ENCODE measurements around the gene MC2R. TPM values are rescaled to one million over a fixed set of nuclear protein-coding genes. Genes with fewer than 3 reads are reported as not detected.

Gene MC2R
- total and polyA plus RNA-seq, 2 of the 8 experiments (the other 6 are each of a cell fraction or from before 2014, with no cell fraction given), result not detected

GRCh38 chr18:13910986-13911385 lies 4.3 kb downstream of the MC2R start:
- H3K56ac ChIP-seq (replicated peaks; ENCODE audit: insufficient read length, low read depth, low read length), result no peak overlapping the region
- ChIA-PET CTCF (ENCODE audit: partially characterized antibody) (interaction anchor here (0.5 to 2.0 kb wide), 10 partner anchors 10 to 295 kb away, joined by 3 to 6 read pairs (median 4); no protein-coding TSS in a partner anchor), POLR2A (ENCODE audit: partially characterized antibody) (no interaction called here)
- 93% methylated on average over 6 of the region's 6 CpGs; no CpG with 5 or more reads in 1 of the 2 experiments for WGBS, 2 experiments (ENCODE audit: extremely low coverage in 1 of 2, insufficient coverage in 1 of 2, insufficient read length in 1 of 2, insufficient replicate concordance in 2 of 2, low coverage in 1 of 2, low lambda C conversion rate in 2 of 2, missing lambda C conversion rate in 1 of 2)
- no peak overlapping the region for H2BK5ac ChIP-seq (ENCODE audit: low read depth, low read length)
- H3K4me3 ChIP-seq (ENCODE audit: extremely low read depth in 1 of 4, insufficient read depth in 2 of 4, low read depth in 3 of 4, low read length in 4 of 4), result no peak overlapping the region
- no peak overlapping the region for H4K8ac ChIP-seq (ENCODE audit: extremely low read depth, insufficient read depth, low read length)
- H2BK15ac ChIP-seq (ENCODE audit: low read length), result no peak overlapping the region
- H3K18ac ChIP-seq (ENCODE audit: extremely low read depth, low read length), result no peak overlapping the region
- no peaks in the 10 kb centered on the region for H3K9me3 ChIP-seq (ENCODE audit: insufficient read depth in 2 of 2, low read depth in 1 of 2, low read length in 1 of 2)
- no peak overlapping the region for H2AFZ ChIP-seq (ENCODE audit: low read length)
- H3K27ac ChIP-seq (ENCODE audit: low read depth, low read length), result no peak overlapping the region
- no peak overlapping the region for H3K23ac ChIP-seq (ENCODE audit: insufficient read length)
- no peaks in the 10 kb centered on the region for H3K23me2 ChIP-seq (ENCODE audit: low read depth, low read length)
- H2BK20ac ChIP-seq (ENCODE audit: low read length), result no peak overlapping the region
- no peak overlapping the region for H3K4me2 ChIP-seq (ENCODE audit: insufficient read depth in 1 of 2, low read depth in 2 of 2, low read length in 2 of 2)
- H4K20me1 ChIP-seq (replicated peaks in 1 of 2; ENCODE audit: control insufficient read depth in 1 of 2, insufficient read depth in 2 of 2, low read length in 2 of 2), result no peaks in the 10 kb centered on the region
- no peaks in the 10 kb centered on the region for H3K36me3 ChIP-seq (ENCODE audit: control insufficient read depth in 2 of 4, insufficient read depth in 4 of 4, low read length in 3 of 4)
- peak in 1 of 2 experiments; percentile 27 for DNase-seq (ENCODE audit: low read depth in 1 of 2, low spot score in 2 of 2)
- no peak overlapping the region for H2BK12ac ChIP-seq (ENCODE audit: low read depth, low read length)
- H3K27me3 ChIP-seq (replicated peaks in 1 of 4; ENCODE audit: control insufficient read depth in 3 of 4, extremely low read depth in 1 of 4, insufficient read depth in 3 of 4, low read length in 3 of 4), result no peaks in the 10 kb centered on the region
- H4K5ac ChIP-seq (ENCODE audit: insufficient read length, low read depth, low read length), result no peak overlapping the region
- H3K14ac ChIP-seq (ENCODE audit: insufficient read length), result no peak overlapping the region
- H3K4me1 ChIP-seq (replicated peaks in 1 of 4; ENCODE audit: control insufficient read depth in 3 of 4, insufficient read depth in 4 of 4, low read length in 3 of 4), result no peaks in the 10 kb centered on the region
- no peak for FAIRE-seq
- H3K4ac ChIP-seq (replicated peaks; ENCODE audit: insufficient read length, low read depth, low read length), result no peak overlapping the region
- H2BK120ac ChIP-seq (replicated peaks; ENCODE audit: low read depth, low read length), result no peak overlapping the region
- TF ChIP-seq KDM5A (IDR thresholded peaks at IDR 0.05; ENCODE audit: low read length) (no peak), EP300 (IDR thresholded peaks at IDR 0.05; ENCODE audit: borderline replicate concordance in 1 of 2, low read depth in 2 of 2, low read length in 2 of 2) (no peak), CHD1 (IDR thresholded peaks at IDR 0.05; ENCODE audit: low read depth, low read length) (no peak)
- H3K9ac ChIP-seq (replicated peaks in 1 of 4; ENCODE audit: extremely low read depth in 1 of 4, low read depth in 3 of 4, low read length in 3 of 4), result no peak overlapping the region
- H2AK5ac ChIP-seq (ENCODE audit: low read depth, low read length), result no peak overlapping the region
- no peaks in the 10 kb centered on the region for H3K79me2 ChIP-seq (ENCODE audit: control insufficient read depth in 1 of 2, insufficient read depth in 2 of 2, low read length in 2 of 2)
- H3K79me1 ChIP-seq (ENCODE audit: low read depth, low read length), result no peaks in the 10 kb centered on the region
- H4K91ac ChIP-seq (replicated peaks; ENCODE audit: insufficient read length, low read length), result no peak overlapping the region
